CD1c-positive myeloid dendritic cell (primary cell): ENCODE data around the gene HOOK2.
"Not testable (repeated sequence)": the region's sequence is repeated elsewhere in the genome, so short reads cannot be mapped to it uniquely, and the experiment has no call there.

Experiments
- DNase-seq: peaks from one replicate; pipeline ENCODE4 v3.0.0-alpha.2; 2016; ENCODE audit errors: extremely low spot score

The HOOK2 gene, protein sequence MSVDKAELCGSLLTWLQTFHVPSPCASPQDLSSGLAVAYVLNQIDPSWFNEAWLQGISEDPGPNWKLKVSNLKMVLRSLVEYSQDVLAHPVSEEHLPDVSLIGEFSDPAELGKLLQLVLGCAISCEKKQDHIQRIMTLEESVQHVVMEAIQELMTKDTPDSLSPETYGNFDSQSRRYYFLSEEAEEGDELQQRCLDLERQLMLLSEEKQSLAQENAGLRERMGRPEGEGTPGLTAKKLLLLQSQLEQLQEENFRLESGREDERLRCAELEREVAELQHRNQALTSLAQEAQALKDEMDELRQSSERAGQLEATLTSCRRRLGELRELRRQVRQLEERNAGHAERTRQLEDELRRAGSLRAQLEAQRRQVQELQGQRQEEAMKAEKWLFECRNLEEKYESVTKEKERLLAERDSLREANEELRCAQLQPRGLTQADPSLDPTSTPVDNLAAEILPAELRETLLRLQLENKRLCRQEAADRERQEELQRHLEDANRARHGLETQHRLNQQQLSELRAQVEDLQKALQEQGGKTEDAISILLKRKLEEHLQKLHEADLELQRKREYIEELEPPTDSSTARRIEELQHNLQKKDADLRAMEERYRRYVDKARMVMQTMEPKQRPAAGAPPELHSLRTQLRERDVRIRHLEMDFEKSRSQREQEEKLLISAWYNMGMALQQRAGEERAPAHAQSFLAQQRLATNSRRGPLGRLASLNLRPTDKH

DNA sequence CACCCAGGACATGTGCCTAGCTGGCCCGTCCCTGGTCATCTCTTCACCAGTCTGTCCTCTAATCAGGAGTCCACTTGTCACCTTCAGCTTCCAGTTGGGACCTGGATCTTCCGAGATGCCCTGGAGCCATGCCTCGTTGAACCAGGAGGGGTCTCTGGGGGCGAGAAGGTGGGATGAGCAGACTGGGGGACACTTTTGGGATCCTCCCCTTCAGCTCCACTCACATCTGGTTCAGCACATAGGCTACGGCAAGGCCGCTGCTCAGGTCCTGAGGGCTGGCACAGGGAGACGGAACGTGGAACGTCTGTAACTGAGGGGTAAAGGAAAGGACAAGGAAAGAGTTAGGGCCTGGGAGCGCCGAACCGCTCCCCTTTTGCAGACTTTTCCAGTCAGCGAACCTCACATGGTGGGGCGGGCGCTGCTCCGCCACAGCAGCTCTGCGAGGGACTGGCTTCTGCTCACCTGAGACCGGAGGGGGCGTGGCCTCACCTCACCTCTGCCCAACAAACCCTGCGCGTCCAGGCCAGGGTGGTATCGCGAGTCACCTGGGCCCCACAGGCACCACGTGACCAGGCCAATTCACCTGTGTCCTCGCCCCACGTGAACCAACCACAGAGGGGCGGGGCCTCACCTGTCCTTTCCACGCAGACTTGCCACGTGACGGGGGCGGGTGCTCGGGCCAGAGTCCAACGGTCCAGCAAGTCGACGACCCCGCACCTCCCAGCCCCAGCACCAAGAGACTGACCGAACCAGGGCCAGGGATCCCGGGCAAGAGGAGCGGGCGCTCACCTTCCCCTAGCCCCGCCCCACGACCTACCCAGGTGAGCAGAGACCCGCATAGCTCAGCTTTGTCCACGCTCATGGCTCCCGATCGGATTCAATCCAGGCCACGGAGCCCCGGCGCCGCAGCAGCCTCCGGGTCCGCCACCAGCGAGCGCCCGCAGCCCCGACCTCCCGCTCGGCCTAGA, at the start of gene HOOK2:
Gene HOOK2, minus strand, starts transcription at position 965 of the 968 bp plus-strand sequence. Its CDS starts 103 bp downstream, at position 862.
- no peak for DNase-seq

DNA sequence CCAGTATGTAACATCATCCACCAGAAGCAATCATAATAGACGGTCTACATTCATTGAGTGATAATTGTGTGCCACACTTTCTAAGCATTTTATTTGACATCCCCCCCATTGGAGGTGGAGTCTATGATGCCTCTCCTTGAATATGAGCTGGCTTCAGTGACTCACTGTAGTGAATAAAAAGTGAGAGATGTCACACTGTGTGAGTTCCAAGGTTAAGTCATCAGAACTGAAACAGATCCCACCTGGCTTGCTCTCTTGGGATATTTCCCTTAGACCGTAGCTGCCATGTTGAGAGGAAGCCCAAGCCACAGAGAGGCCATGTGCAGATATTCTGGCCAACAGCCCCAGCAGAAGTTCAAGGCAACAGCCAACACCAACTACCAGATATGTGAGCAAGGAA, 46.4 kb upstream of the HOOK2 start:
- DNase-seq, result no peak

DNA sequence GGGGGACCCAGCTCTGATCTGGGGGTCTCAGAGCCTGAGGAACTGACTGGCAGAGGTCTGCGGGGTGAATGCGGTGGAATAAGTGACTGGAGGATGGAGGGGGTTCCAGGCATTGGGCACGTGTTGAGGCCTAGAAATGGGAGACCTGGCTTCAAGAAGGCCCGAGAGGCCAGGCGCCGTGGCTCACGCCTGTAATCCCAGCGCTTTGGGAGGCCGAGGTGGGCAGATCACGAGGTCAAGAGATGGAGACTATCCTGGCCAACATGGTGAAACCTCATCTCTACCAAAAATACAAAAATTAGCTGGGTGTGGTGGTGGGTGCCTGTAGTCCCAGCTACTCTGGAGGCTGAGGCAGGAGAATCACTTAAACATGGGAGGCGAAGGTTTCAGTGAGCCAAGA, 42.5 kb upstream of the HOOK2 start:
- not testable (repeated sequence) for DNase-seq

DNA sequence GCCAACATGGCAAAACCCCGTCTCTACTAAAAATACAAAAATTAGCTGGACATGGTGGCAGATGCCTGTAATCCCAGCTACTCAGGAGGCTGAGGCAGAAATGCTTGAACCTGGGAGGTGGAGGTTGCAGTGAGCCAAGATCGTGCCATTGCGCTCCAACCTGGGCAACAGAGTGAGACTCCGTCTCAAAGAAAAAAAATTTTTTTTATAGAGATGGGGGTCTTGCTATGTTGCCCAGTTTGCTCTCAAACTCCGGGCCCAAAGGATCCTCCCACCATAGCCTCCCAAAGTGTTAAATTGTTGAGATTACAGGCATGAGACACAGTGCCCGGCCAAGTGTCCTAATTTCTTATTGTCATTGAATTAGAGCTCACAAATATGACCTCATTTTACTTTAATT, 41.8 kb upstream of the HOOK2 start:
- not testable (repeated sequence) for DNase-seq

DNA sequence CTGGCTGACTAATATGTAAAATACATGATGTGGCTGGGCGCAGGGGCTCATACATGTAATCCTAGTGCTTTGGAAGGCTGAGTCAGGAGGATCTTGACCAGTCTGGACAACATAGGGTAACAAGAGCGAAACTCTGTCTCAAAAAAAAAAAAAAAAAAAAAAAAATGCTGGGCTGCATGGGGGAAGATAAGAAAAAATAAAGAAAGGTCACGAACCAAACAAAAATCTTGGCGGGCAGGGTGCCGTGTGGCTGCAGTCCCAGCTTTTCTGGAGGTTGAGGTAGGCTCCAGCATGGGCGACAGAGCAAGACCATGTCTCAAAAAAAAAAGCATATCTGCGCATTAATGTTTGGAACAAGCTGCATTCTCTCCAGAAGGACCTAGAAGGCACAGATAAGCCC, 39.7 kb upstream of the HOOK2 start:
- no peak for DNase-seq

DNA sequence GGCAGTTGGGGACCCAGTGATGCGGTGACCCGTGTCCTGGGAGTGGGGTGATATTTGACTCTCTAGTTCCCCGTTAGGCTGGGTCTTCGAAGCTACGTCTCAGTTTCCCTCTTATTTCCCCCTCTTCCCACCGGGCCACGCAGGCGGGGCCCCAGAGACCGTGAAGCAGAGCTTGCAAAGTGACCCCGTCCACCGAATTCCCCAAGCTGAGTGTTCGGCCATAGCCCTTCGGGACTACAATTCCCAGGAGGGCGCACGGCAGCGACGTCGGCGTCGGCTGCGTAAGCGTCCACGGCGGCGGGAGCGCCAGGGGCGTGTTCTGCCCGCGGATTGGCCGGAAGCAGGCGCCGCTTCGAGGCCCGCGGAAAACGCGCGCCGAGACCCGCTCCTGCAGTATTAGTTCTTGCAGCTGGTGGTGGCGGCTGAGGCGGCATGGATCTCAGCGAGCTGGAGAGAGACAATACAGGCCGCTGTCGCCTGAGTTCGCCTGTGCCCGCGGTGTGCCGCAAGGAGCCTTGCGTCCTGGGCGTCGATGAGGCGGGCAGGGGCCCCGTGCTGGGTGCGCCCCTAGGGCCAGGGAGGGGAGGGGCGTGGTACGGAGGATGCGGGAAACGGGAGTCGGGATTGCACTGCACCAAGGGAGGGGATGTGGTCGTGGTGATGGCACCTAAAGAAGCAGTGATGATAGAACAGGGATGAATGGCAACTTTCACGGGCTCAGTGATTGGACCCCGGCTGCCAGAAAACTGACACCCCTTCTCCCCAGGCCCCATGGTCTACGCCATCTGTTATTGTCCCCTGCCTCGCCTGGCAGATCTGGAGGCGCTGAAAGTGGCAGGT, 31.1 kb upstream of the HOOK2 start, which contains the start of gene RNASEH2A:
Gene RNASEH2A, plus strand, starts transcription at position 343 of the 840 bp plus-strand sequence. Its CDS starts 90 bp downstream, at position 433.
- DNase-seq, result peak; percentile 94

DNA sequence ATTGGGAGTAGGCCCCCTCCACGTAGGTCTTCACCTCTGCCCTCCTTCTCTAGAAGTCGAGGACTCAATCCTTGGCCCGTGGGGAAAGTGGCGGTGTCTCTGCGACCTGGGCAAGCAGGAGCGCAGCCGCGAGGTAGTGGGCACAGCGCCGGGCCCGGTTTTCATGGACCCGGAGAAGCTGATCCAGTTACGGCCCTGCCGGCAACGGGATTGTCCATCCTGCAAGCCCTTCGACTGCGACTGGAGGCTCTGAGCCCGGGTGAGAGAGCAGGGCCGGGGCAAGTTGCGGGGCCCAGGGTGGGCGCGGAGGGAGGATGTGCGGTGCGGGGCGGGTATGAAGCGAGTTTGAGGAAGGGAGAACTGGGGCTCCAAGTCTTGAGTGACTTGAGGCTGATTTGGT, 28.7 kb upstream of the HOOK2 start:
- DNase-seq, result no peak

DNA sequence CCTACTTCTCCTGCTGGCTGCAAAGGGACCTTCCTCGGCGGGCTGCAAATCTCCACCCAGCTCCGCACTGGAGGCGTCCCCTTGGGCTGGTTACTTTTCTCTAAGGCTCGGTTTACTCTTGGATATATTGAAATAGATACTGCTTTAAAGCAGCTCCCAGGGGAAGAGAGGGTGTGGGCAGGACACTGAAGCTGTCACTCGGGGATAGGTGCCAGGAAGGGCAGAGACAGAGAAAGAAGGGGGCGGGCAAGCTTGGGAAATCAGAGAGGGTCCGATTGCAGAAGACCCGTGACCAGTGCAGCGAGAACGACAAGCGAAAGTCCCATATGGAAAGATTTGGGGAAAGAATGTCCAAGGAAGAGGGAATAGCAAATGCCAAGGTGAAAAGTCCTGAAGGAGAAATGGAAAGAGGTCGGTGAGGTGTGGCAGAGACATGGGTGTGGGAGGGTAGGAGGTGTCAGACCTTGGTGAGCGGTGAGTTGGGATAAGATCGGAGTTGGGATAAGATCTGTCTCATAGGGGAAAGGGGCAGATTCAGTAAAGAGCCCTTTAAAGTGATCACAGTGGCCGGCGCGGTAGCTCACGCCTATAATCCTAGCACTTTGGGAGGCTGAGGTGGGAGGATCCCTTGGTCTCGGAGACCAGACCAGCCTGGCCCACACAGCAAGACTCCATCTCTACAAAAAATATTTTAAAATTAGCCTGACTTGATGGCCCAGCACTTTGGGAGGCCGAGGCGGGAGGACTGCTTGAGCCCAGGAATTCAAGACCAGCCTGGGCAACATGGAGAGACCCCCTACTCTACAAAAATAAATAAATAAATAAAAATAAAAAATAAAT, 27.1 kb upstream of the HOOK2 start:
- peak; percentile 7 for DNase-seq

DNA sequence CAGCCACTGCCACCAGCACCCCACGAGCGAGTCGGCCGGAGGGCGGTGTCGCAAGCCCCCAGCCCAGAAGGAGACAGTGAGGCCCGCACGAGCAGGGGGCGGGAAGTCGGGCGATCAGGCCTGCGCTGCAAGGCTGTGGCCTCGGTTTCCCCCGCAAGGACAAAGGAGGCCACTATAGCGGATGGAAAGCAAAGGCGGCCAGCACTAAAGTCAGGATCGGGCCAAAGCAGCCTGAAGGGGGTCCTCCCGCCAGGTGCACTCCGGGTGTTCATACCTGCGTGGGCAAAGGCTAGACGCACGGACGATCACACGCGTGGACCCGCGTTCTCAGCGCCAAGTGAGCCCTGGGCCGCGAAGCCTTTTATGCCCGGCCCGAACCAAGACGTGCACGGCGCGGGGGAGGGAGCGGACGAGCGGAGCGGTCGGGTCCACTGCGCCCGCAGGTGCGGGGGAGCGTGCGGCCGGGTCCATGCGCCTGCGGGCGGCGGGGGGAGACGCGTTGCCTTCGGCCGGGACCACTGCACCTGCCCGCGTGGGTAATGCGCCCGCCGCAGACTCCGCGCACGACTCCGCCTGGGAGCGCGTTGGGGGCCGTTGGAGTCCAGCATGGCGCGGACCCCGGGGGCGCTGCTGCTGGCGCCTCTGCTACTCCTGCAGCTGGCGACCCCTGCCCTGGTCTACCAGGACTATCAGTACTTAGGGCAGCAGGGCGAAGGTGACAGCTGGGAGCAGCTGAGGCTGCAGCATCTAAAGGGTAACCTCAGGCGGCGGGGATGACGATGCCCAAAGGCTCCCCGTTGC, 26.3 kb upstream of the HOOK2 start, which contains the start of the genes PRDX2 and THSD8:
Gene PRDX2, minus strand, starts transcription at position 335 of the 801 bp plus-strand sequence. CDS start 539 bp downstream, outside the sequence.
Gene THSD8, plus strand, starts transcription at position 604 of the 801 bp plus-strand sequence. Its CDS starts 3 bp downstream, at position 607.
- DNase-seq, result peak; percentile 57

DNA sequence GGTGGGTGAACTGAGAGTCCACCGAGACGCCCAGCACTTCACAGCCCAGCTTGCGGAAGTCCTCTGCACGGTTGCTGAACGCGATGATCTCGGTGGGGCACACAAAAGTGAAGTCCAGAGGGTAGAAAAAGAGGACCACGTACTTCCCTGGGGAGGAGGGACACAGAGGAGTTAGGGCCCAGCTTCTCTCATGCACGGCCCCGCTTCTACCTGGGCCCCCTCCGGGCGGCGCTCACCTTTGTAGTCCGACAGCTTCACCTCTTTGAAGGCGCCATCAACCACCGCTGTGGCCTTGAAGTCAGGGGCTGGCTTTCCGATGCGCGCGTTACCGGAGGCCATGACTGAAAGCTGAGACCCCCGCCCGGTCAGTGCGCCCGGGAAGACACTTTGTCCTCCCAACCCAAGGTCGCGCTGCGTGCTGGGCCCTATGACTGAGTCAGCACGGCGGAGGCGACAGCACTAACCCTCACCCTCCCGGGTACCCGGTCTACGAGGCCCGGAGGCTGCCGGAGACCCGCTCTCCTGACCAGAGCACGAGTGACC, 25.6 kb upstream of the HOOK2 start:
- no peak for DNase-seq

DNA sequence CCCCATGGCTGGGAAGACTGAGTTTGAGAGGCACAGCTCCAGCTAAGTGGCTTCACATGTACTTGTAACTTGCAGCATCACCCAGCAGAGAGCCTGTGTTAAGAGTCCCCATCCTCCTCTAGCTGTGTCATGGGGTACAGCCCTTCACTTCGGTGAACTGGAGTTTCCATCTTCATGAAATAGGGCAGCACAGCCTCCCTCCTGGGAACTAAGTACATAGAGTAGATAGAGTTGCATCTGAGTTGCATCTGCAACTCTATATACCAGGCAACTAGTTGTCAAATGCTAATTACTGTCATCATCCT, 25.1 kb upstream of the HOOK2 start:
- DNase-seq, result no peak

DNA sequence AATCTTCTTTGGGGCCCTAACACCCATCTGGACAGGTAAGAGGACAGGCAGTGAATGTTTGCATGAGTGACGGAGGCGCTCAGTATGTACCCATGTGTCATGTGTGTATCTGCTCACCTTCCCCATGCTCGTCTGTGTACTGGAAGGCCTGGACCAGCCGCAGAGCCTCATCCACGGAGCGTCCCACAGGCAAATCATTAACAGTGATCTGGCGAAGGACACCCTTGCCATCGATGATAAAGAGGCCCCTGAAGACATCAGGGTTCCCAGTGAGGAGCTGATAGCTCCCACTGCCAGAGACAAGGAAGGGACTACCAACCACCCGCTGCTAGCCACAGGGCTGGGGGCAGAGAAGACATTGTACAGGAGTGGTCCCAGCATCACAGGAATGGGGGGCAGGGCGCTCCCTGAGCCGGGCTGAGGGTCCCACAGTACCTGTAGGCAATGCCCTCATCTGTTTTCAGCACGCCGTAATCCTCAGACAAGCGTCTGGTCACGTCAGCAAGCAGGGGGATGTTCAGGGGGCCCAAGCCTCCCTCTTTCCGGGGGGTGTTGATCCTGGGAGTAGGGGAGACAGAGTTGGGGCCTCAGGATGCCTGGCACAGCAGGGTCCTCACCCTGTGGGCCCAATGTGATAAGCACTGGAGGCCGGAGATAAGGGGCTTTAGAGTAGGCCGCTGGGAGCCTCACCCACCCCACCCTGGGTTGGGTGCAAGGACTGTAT, 24.6 kb upstream of the HOOK2 start:
- no peak for DNase-seq

DNA sequence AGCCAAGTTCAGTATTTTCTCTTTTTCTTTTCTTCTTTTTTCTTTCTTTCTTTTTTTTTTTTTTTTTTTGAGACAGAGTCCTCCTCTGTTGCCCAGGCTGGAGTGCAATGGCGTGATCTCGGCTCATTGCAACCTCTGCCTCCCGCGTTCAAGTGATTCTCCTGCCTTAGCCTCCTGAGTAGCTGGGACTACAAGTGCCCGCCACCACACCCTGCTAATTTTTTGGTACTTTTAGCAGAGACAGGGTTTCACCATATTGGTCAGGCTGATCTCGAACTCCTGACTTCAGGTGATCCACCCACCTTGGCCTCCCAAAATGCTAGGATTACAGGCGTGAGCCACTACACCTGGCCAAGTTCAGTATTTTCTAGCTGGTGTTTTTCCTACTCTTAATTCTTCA, 22.3 kb upstream of the HOOK2 start:
- DNase-seq, result not testable (repeated sequence)

DNA sequence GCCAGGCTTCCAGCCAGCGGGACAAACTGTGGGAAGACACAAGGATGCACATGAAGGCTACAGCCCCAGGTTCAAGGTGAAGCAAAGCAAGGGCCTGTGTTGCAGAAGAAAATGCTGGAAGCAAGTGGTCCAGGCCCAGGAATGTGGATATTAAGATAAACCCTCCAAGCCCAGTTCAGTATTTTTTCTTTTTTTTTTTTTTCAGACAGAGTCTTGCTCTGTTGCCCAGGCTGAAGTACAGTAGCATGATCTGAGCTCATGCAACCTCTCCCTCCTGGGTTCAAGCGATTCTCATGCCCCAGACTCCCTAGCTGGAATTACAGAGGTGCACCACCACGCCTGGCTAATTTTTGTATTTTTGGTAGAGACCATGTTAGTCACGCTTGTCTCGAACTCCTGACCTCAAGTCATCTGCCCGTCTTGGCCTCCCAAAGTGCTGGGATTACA, 21.8 kb upstream of the HOOK2 start:
- DNase-seq, result no peak

DNA sequence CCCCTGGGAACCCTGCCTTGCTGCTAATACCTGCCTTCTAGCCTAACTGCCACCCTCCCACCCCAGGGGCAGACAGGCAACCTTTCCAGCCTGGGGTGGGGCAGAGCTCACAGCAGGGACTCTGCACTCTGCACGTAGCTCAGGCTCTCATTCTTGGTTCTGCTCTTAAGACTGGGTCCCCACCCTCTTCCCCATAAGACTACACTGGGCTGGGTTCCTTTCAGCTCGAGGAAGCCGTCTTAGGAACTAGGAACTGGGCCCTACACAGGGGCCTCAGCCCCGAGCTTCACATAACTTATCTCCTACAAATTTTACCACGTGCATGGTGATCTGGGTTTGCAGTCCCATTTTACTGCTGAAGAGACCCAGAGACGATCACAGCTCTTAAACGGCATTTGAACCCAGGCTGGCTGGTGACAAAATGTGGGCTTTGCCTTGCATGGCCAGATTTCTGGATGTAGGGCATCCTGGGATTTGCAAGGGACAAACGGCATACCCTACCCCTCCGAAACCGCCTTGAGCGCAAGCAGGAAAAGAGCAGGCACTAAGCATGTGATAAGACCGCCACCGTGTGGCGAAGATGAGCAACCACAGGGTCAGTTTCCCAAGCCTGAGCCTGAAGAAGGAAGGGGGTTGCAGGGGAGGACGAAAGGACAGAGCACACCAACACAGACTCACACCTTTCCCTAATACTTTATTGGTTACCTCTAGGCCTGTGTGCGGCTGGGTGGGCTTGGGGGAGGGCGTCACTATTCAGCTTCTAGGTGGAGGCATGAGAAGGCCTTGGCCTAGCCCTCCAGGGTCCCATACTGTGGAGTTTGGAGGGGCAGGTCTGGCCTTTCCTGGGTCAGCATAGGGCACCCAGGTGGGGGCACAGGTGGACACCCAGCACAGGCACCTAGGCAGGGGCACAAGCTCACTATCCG, 21.1 kb upstream of the HOOK2 start:
- peak; percentile 89 for DNase-seq

DNA sequence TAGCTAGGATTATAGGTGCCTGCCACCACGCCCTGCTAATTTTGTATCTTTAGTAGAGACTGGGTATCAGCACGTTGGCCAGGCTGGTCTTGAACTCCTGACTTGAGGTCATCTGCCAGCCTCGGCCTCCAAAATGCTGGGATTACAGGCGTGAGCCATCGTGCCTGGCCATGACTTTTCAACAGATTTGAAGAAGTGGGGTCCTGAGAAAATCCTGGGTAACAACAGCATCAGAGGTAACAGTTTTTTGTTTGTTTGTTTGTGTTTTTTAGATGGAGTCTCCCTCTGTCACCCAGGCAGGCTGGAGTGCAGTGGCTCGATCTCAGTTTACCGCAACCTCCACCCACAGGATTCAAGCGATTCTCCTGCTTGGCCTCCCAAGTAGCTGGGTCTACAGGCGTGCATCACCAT, 19.6 kb upstream of the HOOK2 start:
- DNase-seq, result no peak
